T-helper 2 cell treated with Interferon-gamma antibody and Interleukin-4, amounts not matched to agents 100 ng/mL and 5 ng/mL, for 36 hours (primary cell): Measurements from ENCODE around the gene PTPN13. TPM values are rescaled to one million over a fixed set of nuclear protein-coding genes. Genes with fewer than 3 reads are reported as not detected.

Experiments
- intact Hi-C: fragments of 100-400 bp; cut with micrococcal nuclease; formaldehyde crosslinking; loops from one replicate; pipeline ENCODE4 v1.15.1; 2023
- total RNA-seq: library from RNA; stranded (reverse); gene quantifications from 2 replicates; pipeline ENCODE4 v1.2.3, GENCODE V29; 2022

Gene PTPN13, protein sequence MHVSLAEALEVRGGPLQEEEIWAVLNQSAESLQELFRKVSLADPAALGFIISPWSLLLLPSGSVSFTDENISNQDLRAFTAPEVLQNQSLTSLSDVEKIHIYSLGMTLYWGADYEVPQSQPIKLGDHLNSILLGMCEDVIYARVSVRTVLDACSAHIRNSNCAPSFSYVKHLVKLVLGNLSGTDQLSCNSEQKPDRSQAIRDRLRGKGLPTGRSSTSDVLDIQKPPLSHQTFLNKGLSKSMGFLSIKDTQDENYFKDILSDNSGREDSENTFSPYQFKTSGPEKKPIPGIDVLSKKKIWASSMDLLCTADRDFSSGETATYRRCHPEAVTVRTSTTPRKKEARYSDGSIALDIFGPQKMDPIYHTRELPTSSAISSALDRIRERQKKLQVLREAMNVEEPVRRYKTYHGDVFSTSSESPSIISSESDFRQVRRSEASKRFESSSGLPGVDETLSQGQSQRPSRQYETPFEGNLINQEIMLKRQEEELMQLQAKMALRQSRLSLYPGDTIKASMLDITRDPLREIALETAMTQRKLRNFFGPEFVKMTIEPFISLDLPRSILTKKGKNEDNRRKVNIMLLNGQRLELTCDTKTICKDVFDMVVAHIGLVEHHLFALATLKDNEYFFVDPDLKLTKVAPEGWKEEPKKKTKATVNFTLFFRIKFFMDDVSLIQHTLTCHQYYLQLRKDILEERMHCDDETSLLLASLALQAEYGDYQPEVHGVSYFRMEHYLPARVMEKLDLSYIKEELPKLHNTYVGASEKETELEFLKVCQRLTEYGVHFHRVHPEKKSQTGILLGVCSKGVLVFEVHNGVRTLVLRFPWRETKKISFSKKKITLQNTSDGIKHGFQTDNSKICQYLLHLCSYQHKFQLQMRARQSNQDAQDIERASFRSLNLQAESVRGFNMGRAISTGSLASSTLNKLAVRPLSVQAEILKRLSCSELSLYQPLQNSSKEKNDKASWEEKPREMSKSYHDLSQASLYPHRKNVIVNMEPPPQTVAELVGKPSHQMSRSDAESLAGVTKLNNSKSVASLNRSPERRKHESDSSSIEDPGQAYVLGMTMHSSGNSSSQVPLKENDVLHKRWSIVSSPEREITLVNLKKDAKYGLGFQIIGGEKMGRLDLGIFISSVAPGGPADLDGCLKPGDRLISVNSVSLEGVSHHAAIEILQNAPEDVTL (N-terminal part only)
- total RNA-seq: 0.18 and 0.34 TPM in 2 replicates

DNA sequence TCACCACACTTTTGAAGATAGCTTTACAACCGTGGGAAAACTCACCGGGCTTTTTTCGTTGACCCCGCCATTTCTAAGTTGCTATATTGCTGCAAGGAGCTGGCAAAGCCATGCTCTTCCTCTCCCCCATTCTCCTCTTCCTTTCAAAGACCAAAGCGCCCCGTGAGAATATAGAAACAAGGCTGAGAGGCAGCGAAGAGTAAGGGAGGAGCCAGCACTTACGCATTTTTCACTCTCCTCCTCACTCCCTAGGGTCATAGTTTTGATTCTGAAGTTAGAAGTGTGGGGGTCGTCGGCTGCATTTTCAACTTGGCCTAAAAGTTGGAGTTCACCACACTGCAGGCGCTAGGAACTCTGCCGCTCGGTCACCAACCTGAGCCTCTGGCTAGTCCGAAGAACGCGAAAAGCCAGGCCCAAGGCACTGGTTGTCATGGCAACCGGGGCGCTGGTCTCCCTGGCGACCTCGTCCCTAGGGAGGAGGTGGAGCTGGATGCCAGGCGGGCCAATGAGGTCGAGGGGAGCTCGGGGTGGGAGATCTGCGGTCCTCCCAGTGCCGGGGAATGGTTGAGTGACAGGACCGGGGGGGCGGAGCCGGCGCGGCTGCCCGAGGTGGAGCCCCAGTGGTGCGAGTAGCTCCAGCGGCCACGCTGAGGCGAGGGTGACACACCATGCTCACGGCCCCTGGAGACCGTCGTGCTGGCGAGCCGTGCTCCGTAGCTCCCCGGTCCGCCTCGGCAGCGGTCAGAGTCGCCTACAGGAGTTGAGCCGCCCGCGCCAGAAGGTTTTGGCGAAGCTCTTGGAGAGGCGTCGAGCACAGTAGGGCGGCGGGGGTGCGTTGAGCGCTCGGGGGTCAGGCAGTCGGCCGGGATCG is at the start of gene PTPN13:
PTPN13 (plus strand) TSS at position 628 of the 871 bp plus-strand sequence. CDS start 40,942 bp downstream, outside the sequence.
- intact Hi-C loops: no loop called here

- intact Hi-C loops: no loop called here
Observed at GRCh38 chr4:86547140-86547539, 47.0 kb upstream of the PTPN13 start.

GRCh38 chr4:86549163-86549788 is 44.8 kb upstream of the PTPN13 start:
- intact Hi-C loops: no loop called here

DNA sequence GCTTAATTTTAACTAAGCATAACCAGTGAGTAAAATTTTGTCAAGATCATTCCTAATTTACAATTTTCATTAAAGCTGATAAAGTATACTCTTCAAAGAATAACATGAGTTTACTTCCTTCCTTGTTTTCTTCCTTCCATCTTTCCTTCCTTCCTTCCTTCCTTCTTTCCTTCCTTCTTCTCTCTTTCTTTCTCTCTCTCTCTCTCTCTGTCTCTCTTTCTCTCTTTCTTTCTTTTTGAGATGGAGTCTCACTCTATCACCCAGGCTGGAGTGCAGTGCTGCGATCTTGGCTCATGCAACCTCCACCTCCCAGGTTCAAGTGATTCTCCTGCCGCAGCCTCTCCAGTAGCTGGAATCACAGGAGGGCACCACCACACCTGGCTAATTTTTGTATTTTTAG is 42.7 kb upstream of the PTPN13 start:
- intact Hi-C loops: no loop called here

- intact Hi-C loops: loop anchor here (1.0 kb wide), 1 partner anchor 10 kb away; no protein-coding TSS in a partner anchor
Observed at GRCh38 chr4:86554646-86555045, 39.5 kb upstream of the PTPN13 start.

DNA sequence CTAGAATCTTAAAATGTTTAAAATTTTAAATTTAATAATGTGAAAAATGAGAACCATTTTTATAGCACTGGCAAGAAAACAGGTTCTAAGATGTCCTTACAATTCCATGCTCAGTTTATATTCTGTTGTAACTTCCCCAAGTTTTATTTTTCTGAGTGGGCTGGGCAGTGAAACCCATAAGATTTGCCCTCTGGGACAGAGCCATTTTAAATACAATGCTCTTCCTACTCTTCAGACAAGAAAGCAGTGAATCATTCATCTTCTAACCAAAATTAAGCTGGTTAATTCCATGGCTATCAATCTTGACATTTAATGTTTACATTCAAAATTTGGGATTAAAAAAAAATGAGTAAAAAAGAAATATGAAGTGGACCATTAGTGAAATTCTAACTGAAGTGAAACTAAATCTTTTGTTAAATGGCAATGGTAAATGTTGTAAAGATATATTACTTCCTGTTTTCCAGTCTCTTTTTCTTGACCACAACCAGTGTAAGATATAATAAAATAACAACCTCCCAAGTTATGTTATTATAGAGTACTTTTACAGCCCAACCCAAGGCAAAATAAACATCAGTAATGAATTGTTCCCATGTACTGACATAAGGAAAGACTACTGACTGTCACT is 37.2 kb upstream of the PTPN13 start:
- intact Hi-C loops: no loop called here

DNA sequence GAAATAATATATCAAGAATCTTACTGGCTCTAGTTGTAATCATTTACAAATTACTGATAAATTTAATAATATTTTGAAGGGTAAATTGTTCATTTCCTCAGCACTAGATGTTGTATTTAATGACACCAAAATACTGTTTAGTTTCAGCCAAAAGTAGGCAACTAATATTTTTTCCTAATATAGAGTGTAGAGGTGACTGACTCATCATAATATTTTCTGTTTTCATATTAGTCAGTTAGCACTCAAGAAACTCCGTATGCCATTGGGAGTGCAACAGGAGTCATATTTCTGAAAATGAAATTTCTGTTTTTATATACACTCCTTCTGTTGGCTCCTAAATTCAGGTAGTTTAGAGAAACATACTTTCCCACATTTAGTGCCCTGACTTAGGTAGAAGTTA is 36.6 kb upstream of the PTPN13 start:
- intact Hi-C loops: no loop called here

DNA sequence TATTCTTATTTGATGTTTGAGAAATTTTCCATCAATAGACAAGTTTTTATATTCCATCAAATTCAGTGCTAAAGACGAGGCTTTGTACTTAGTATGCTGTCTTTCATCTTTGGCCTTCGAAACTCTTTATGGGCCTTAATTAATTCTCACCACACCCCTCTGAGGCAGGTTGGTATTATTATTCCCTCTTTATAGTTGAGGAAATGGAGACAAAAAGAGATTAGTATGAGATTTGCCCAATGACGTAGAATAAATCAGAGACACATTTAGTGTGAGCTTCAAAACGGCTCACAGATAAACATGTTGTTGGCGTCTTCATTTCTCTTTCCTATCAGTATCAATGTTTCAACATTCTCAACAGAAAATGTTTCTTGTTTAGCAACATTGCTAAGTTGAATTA is 35.9 kb upstream of the PTPN13 start:
- intact Hi-C loops: no loop called here

DNA sequence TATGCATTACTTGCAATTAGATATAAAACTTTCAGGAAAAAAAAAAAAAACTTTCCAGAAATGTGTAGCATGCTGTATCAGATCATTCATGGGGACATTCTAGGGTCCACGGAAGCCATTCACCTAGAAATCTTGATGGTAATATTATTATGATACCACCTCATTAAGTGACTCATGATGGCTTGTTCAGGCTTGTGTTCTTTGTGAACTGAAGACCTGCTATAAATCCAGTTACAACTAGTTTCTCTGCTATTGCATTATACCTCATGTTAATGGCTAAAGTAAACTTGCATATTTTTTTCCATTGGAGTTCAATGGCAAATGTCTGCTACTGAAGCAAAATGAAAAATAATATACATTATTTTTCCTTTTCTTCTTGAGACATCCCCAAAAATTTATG is 35.3 kb upstream of the PTPN13 start:
- intact Hi-C loops: no loop called here

DNA sequence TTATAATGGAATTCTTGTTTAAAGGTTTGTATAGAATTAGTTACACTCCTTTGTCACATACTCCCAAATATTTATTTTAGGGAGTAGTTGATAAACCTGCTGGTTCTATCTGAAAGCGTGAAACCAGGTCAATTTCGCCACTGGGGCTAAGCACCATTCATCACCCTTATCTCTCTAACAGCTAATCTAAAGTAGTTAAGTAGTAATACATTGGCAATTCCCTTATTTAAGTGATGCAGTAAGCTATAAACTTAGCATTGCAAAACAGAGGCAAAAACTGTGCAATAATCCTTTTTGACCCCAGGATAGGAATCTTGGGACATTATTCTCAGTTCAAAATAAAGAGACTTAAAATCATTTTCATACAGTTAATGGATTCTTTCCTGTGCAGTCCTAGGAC is 33.7 kb upstream of the PTPN13 start:
- intact Hi-C loops: no loop called here

DNA sequence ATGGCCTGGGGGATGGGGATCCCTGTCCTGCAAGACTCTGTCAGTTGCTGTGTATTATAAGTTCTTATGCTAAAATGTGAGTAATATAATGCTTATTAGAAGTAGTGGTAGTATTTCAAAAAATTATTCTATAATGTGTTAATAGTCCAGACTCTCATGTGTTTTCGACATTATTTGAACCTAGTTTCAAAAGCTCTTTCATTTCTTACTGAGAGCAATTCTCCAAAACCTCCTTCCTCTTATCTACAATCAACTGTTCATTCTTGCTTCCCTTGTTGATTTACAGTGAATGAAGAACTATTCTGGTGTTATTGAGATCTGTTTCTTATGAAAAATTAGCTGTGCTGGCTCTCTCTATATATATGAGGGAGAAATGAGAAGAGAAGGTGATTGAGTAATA is 32.9 kb upstream of the PTPN13 start:
- intact Hi-C loops: no loop called here

DNA sequence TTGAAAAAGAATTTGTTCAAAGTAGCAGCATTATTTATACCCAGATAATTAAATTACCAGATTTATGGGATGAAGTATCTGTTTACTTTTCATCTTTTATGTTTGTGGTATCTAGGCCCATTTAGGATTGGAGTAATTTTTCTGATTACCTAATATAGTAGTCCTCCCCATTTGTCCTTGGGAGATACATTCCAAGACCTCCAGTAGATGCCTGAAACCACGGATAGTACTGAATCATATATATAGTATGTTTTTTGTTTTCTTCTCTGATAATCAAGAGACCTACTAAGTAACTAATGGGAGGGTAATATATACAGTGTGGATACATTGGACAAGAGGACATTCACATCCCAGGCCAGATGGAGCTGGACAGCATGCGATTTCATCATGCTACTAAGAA is 30.7 kb upstream of the PTPN13 start:
- intact Hi-C loops: no loop called here

GRCh38 chr4:86564795-86565194 is 29.3 kb upstream of the PTPN13 start:
- intact Hi-C loops: no loop called here

DNA sequence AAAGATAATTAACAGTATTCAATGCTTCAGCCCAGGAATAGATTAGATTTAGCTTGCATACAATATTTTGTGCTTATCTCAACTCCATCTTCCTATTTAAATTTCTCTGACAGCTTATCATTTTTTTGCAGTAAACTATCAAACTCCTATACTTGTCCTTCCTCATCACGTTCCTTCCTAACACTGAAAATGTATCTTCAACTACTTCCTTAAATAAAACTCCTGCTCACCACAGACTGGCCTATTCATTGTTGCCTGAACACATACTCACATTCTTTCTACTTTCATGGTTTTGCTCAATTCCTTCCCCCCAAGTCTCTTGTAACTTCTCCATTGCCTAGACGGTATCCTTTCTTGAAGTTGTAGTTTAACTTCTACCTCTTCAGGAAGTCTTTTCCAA is 28.5 kb upstream of the PTPN13 start:
- intact Hi-C loops: no loop called here

GRCh38 chr4:86569103-86569870 is 24.8 kb upstream of the PTPN13 start:
- intact Hi-C loops: no loop called here

DNA sequence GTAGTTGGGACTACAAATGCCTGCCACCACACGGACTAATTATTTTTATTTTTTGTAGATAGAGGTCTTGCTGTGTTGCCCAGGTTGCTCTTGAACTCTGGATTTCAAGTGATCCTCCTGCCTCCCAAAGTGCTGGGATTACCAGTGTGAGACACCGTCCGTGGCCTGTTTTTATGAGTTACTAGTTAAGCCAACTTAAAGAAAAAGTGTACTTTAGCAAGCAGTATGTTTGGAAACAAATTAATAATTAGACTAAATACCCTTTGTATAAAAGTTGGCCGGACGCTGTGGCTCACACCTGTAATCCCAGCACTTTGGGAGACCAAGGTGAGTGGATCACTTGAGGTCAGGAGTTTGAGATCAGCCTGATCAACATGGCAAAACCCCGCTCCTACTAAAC is 14.2 kb upstream of the PTPN13 start:
- intact Hi-C loops: no loop called here

- intact Hi-C loops: no loop called here
Observed at GRCh38 chr4:86582410-86582809, 11.7 kb upstream of the PTPN13 start.

GRCh38 chr4:86586160-86586572 is 7.9 kb upstream of the PTPN13 start:
- intact Hi-C loops: no loop called here
